Right ventricle myocardium superior (tissue), 1 donor: ENCODE results near the gene CDC23. TPM values are rescaled to one million over a fixed set of nuclear protein-coding genes. Genes with fewer than 3 reads are reported as not detected.
A peak's percentile ranks its signal among the peaks of the same experiment; 100 is the strongest.
"Not testable (repeated sequence)": the region's sequence is repeated elsewhere in the genome, so short reads cannot be mapped to it uniquely, and the experiment has no call there.

ENCODE experiments used
- ATAC-seq: fragments of 200-7000 bp; cut with Tn5 transposase; one replicate; pipeline ENCODE4 v1.9.1; 2020; ENCODE audit warnings: mild to moderate bottlenecking; ENCODE audit not compliant: poor library complexity
- DNase-seq: peaks from one replicate; pipeline ENCODE4 v3.0.0-alpha.2; 2020
- intact Hi-C: fragments of 100-400 bp; cut with DNase I; formaldehyde crosslinking; loops from one replicate; pipeline ENCODE4 v1.11.2; 2022
- total RNA-seq: library from RNA; stranded (reverse); fragmentation: NEBNext Ultra II Directional; extraction: Animal tissue kit (Norgen Biotek cat#: 25700); gene quantifications from one replicate; pipeline ENCODE4 v1.2.1, GENCODE V29; 2021
- donor health status: DM: no; HTN: yes; CAD: no; lungs with severe emphysema.

The CDC23 gene
- total RNA-seq, 1 donor from 2014 or later, result 18.6 TPM

GRCh38 chr5:138226910-138227309 is 13.8 kb upstream of the CDC23 start:
- ATAC-seq (no peak), DNase-seq (no peak)
- intact Hi-C loops, result no loop called here

- DNase-seq (no peak), ATAC-seq (no peak)
- intact Hi-C loops, result loop anchor here (5.0 kb wide), 1 partner anchor 58 kb away; no protein-coding TSS in a partner anchor
These were observed 11.6 kb upstream of the CDC23 start for GRCh38 chr5:138224712-138225111.

- ATAC-seq (no peak), DNase-seq (no peak)
- intact Hi-C loops, result loop anchor here (5.0 kb wide), 1 partner anchor 59 kb away; no protein-coding TSS in a partner anchor
These were observed 10.4 kb upstream of the CDC23 start for GRCh38 chr5:138223532-138223931.

- intact Hi-C loops, result no loop called here
These were observed 3.7 kb upstream of the CDC23 start for GRCh38 chr5:138216799-138217198.

GRCh38 chr5:138212828-138213160 is 329 bp downstream of the CDC23 start:
- peak; percentile 32 for ATAC-seq
- DNase-seq, result peak; percentile 43
- intact Hi-C loops, result no loop called here

More at GRCh38 chr5:138216799-138217198, 3.7 kb upstream of the CDC23 start:
- DNase-seq, result no peak
- ATAC-seq, result no peak

GRCh38 chr5:138210985-138211384 is 2.1 kb downstream of the CDC23 start:
- ATAC-seq (no peak), DNase-seq (no peak)
- intact Hi-C loops, result no loop called here

GRCh38 chr5:138193859-138194258 is 19.3 kb downstream of the CDC23 start:
- intact Hi-C loops, ATAC-seq, DNase-seq: not testable (repeated sequence)

GRCh38 chr5:138192826-138193225 is 20.3 kb downstream of the CDC23 start:
- intact Hi-C loops, result no loop called here
- DNase-seq (no peak), ATAC-seq (no peak)

GRCh38 chr5:138188626-138189025 is 24.5 kb downstream of the CDC23 start:
- no peak for DNase-seq
- intact Hi-C loops, result no loop called here
- ATAC-seq, result peak; percentile 88

GRCh38 chr5:138186002-138186447 is 27.1 kb downstream of the CDC23 start:
- intact Hi-C loops, result no loop called here
- ATAC-seq (no peak), DNase-seq (no peak)

- intact Hi-C loops, result no loop called here
- DNase-seq, result no peak
- peak; percentile 41 for ATAC-seq
These were observed 30.3 kb downstream of the CDC23 start for GRCh38 chr5:138182808-138183207.

- intact Hi-C loops, result no loop called here
- ATAC-seq (no peak), DNase-seq (no peak)
These were observed 32.3 kb downstream of the CDC23 start for GRCh38 chr5:138180841-138181240.

- intact Hi-C loops, result no loop called here
- no peak for ATAC-seq
- no peak for DNase-seq
These were observed 32.8 kb downstream of the CDC23 start for GRCh38 chr5:138180183-138180782.

GRCh38 chr5:138179277-138179857 is 33.8 kb downstream of the CDC23 start:
- ATAC-seq (no peak), DNase-seq (no peak)

GRCh38 chr5:138178516-138179276 is 34.4 kb downstream of the CDC23 start, which contains the start of the genes BRD8 and KIF20A:
BRD8 (minus strand) TSS chr5:138178630; CDS start chr5:138178614, 16 bp downstream.
KIF20A (plus strand) TSS chr5:138179112; CDS start chr5:138179681, 569 bp downstream.
- intact Hi-C loops, result no loop called here
- peak; percentile 96 for DNase-seq
- ATAC-seq, result peak; percentile 98

More at GRCh38 chr5:138179277-138179857, 33.8 kb downstream of the CDC23 start:
- intact Hi-C loops, result no loop called here

- intact Hi-C loops, result no loop called here
- ATAC-seq, result peak; percentile 54
- DNase-seq, result peak; percentile 51
These were observed 35.1 kb downstream of the CDC23 start for GRCh38 chr5:138177941-138178515.

- DNase-seq (no peak), ATAC-seq (no peak)
- intact Hi-C loops, result no loop called here
These were observed 42.8 kb downstream of the CDC23 start for GRCh38 chr5:138170299-138170698.

- ATAC-seq (no peak), DNase-seq (no peak)
- intact Hi-C loops, result no loop called here
These were observed 44.0 kb downstream of the CDC23 start for GRCh38 chr5:138169124-138169523.

- DNase-seq, result no peak
- intact Hi-C loops, result no loop called here
- no peak for ATAC-seq
These were observed 49.4 kb downstream of the CDC23 start for GRCh38 chr5:138163721-138164120.
